Measurements from ENCODE around the gene ABAT. TPM values are rescaled to one million over a fixed set of nuclear protein-coding genes. Genes with fewer than 3 reads are reported as not detected.
"Not testable (repeated sequence)": the region's sequence is repeated elsewhere in the genome, so short reads cannot be mapped to it uniquely, and the experiment has no call there.

The ABAT gene
- total RNA-seq, 5 donors from 2014 or later (not counting 1 experiment from before 2014, with no cell fraction given), result 8.3 to 16.1 (median 11.7) TPM

- peaks cover 0 to 6% of the 10 kb centered on the region in 2 donors for H3K36me3 ChIP-seq (ENCODE audit: control insufficient read depth in 2 of 2, extremely low read depth in 1 of 2, insufficient read depth in 1 of 2, low read length in 1 of 2)
- no peaks in the 10 kb centered on the region for H3K4me1 ChIP-seq (ENCODE audit: control insufficient read depth in 1 of 2, extremely low read depth in 1 of 2, insufficient read depth in 2 of 2, low read length in 2 of 2)
- no peak overlapping the region for H3K27ac ChIP-seq (ENCODE audit: low read length)
- ChIA-PET POLR2A (no interaction called here), CTCF (no interaction called here)
- H3K27me3 ChIP-seq (replicated peaks in 1 of 2; ENCODE audit: control insufficient read depth in 2 of 2, extremely low read depth in 1 of 2, insufficient read depth in 2 of 2, low read length in 1 of 2), result no peaks in the 10 kb centered on the region
- no peak overlapping the region for H3K27ac Mint-ChIP-seq
- H3K4me3 Mint-ChIP-seq, result no peak overlapping the region
- whole genome bisulfite sequencing (ENCODE audit: insufficient coverage), result no CpG with 5 or more reads among the region's 3 CpGs
- H3K9me3 ChIP-seq, result no peaks in the 10 kb centered on the region
- no peaks in the 10 kb centered on the region for H3K27me3 Mint-ChIP-seq
- H3K4me1 Mint-ChIP-seq, result no peaks in the 10 kb centered on the region
- no peaks in the 10 kb centered on the region for H3K9me3 Mint-ChIP-seq
- ATAC-seq (replicated peaks in 1 of 4) (no peak), DNase-seq (no peak)
- peaks cover 45% of the 10 kb centered on the region for H3K36me3 Mint-ChIP-seq
- H3K4me3 ChIP-seq (ENCODE audit: control insufficient read depth in 1 of 2, extremely low read depth in 1 of 2, low read length in 1 of 2), result no peak overlapping the region
Measured at GRCh38 chr16:8697965-8698364, 23.5 kb downstream of the ABAT start.

- Mint-ChIP-seq H3K4me1 (peaks cover 0 to 2% (median 0%) of the 10 kb centered on the region in 3 donors), H3K9me3 (no peaks in the 10 kb centered on the region), H3K27ac (no peak overlapping the region), H3K36me3 (peaks cover 24% of the 10 kb centered on the region), H3K27me3 (no peaks in the 10 kb centered on the region), H3K4me3 (no peak overlapping the region)
- DNase-seq (no peak), ATAC-seq (replicated peaks in 1 of 4) (no peak)
- H3K27me3 ChIP-seq (replicated peaks in 1 of 2; ENCODE audit: control insufficient read depth in 2 of 2, extremely low read depth in 1 of 2, insufficient read depth in 2 of 2, low read length in 1 of 2), result no peaks in the 10 kb centered on the region
- no CpG with 5 or more reads among the region's 2 CpGs for WGBS (ENCODE audit: insufficient coverage)
- peaks cover 0 to 2% of the 10 kb centered on the region in 2 donors for H3K36me3 ChIP-seq (ENCODE audit: control insufficient read depth in 2 of 2, extremely low read depth in 1 of 2, insufficient read depth in 1 of 2, low read length in 1 of 2)
- no peak overlapping the region for H3K4me3 ChIP-seq (ENCODE audit: control insufficient read depth in 1 of 2, extremely low read depth in 1 of 2, low read length in 1 of 2)
- CTCF ChIA-PET, result no interaction called here
- H3K27ac ChIP-seq (ENCODE audit: low read length), result no peak overlapping the region
- POLR2A ChIA-PET, result no interaction called here
- no peaks in the 10 kb centered on the region for H3K4me1 ChIP-seq (ENCODE audit: control insufficient read depth in 1 of 2, extremely low read depth in 1 of 2, insufficient read depth in 2 of 2, low read length in 2 of 2)
- no peaks in the 10 kb centered on the region for H3K9me3 ChIP-seq
Measured at GRCh38 chr16:8703693-8704092, 29.3 kb downstream of the ABAT start.

DNA sequence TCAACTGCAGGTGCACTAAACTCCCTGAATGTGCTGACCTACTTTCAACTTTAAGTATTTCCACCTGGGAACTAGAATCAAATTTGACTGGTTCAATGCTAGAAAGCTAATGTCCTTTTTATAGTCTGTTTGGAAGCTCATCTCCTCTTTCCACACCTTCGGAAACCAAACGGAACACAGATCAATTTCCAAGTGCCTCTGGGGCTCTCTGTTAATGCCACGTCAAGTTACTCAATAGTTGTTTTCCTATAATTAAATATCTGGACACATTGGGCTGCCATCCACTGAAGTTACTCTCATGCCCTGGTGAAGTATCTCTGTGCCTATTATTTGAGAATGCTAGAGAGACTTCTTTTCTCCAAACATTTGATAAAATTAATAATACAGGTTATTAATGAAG is 29.7 kb downstream of the ABAT start:
- Mint-ChIP-seq H3K9me3 (no peaks in the 10 kb centered on the region), H3K27me3 (no peaks in the 10 kb centered on the region), H3K27ac (no peak overlapping the region), H3K4me1 (peaks cover 0 to 2% (median 0%) of the 10 kb centered on the region in 3 donors), H3K36me3 (peaks cover 21% of the 10 kb centered on the region), H3K4me3 (no peak overlapping the region)
- H3K27ac ChIP-seq (ENCODE audit: low read length), result no peak overlapping the region
- 90% methylated on average over 2 of the region's 3 CpGs for WGBS (ENCODE audit: insufficient coverage)
- POLR2A ChIA-PET, result interaction anchor here in 1 of 2 donors (0.5 kb wide), 1 partner anchor 318 kb away, joined by 3 read pairs; no protein-coding TSS in a partner anchor
- no peaks in the 10 kb centered on the region for H3K4me1 ChIP-seq (ENCODE audit: control insufficient read depth in 1 of 2, extremely low read depth in 1 of 2, insufficient read depth in 2 of 2, low read length in 2 of 2)
- CTCF ChIA-PET, result no interaction called here
- peaks cover 0 to 2% of the 10 kb centered on the region in 2 donors for H3K36me3 ChIP-seq (ENCODE audit: control insufficient read depth in 2 of 2, extremely low read depth in 1 of 2, insufficient read depth in 1 of 2, low read length in 1 of 2)
- no peaks in the 10 kb centered on the region for H3K27me3 ChIP-seq (replicated peaks in 1 of 2; ENCODE audit: control insufficient read depth in 2 of 2, extremely low read depth in 1 of 2, insufficient read depth in 2 of 2, low read length in 1 of 2)
- DNase-seq (no peak), ATAC-seq (replicated peaks in 1 of 4) (no peak)
- no peak overlapping the region for H3K4me3 ChIP-seq (ENCODE audit: control insufficient read depth in 1 of 2, extremely low read depth in 1 of 2, low read length in 1 of 2)
- H3K9me3 ChIP-seq, result no peaks in the 10 kb centered on the region

DNA sequence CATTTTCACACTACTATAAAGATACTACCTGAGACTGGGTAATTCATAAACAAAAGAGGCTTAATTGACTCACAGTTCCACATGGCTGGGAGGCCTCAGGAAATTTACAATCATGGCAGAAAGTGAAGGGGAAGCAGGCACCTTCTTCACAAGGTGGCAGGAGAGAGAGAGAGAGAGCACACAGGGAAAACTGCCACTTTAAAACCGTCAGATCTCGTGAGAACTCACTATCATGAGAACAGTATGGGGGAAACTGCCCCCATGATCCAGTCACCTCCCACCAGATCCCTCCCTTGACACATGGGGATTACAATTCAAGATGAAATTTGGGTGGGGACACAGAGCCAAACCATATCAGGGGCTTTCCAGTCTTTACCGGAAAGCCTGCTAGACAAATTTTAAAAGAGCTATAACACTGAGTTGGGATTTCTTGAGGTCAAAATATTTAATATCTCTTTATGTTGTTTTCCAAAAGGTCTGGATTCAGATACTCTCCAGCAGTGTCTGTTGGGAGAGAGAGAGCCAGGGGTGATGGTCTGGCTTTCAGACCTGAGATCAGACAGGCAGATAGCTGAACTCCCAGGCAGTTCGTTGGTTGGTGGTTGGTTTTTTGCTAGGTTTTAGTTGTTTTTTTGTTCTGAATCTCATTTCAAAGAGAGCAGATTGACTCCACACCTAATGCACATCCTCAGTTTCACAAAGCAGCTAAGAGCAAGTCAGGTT is 30.8 kb downstream of the ABAT start:
- H3K4me3 Mint-ChIP-seq; ATAC-seq (replicated peaks in 1 of 4); H3K36me3 ChIP-seq (ENCODE audit: control insufficient read depth in 2 of 2, extremely low read depth in 1 of 2, insufficient read depth in 1 of 2, low read length in 1 of 2); H3K4me1 ChIP-seq (ENCODE audit: control insufficient read depth in 1 of 2, extremely low read depth in 1 of 2, insufficient read depth in 2 of 2, low read length in 2 of 2); DNase-seq; H3K4me3 ChIP-seq (ENCODE audit: control insufficient read depth in 1 of 2, extremely low read depth in 1 of 2, low read length in 1 of 2); POLR2A ChIA-PET; H3K9me3 ChIP-seq; H3K9me3 Mint-ChIP-seq; H3K27ac Mint-ChIP-seq; H3K27me3 ChIP-seq (replicated peaks in 1 of 2; ENCODE audit: control insufficient read depth in 2 of 2, extremely low read depth in 1 of 2, insufficient read depth in 2 of 2, low read length in 1 of 2); H3K27ac ChIP-seq (ENCODE audit: low read length); H3K27me3 Mint-ChIP-seq; H3K4me1 Mint-ChIP-seq; CTCF ChIA-PET: not testable (repeated sequence)
- peaks cover 18% of the 10 kb centered on the region for H3K36me3 Mint-ChIP-seq
- no CpG with 5 or more reads among the region's 4 CpGs for WGBS (ENCODE audit: insufficient coverage)

DNA sequence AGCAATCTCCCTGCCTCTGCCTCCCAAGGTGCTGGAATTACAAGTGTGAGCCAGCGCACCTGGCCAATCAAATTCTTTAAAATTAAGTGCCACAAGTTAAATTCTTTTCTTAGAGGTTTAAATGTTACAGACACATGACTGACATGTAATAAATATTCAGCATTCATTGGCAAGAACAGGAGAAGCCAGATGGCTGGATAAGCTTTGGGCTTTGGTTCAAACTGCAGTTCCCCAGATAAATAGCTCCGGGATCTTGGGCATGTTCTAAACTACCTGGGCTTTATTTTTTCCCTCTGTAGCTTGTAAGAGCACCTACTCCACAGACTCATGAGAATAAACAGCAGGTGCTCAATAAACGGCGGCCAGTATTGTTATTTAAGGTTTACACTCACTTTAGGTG is 34.1 kb downstream of the ABAT start:
- CTCF ChIA-PET, result no interaction called here
- Mint-ChIP-seq H3K9me3 (no peaks in the 10 kb centered on the region), H3K4me3 (no peak overlapping the region)

DNA sequence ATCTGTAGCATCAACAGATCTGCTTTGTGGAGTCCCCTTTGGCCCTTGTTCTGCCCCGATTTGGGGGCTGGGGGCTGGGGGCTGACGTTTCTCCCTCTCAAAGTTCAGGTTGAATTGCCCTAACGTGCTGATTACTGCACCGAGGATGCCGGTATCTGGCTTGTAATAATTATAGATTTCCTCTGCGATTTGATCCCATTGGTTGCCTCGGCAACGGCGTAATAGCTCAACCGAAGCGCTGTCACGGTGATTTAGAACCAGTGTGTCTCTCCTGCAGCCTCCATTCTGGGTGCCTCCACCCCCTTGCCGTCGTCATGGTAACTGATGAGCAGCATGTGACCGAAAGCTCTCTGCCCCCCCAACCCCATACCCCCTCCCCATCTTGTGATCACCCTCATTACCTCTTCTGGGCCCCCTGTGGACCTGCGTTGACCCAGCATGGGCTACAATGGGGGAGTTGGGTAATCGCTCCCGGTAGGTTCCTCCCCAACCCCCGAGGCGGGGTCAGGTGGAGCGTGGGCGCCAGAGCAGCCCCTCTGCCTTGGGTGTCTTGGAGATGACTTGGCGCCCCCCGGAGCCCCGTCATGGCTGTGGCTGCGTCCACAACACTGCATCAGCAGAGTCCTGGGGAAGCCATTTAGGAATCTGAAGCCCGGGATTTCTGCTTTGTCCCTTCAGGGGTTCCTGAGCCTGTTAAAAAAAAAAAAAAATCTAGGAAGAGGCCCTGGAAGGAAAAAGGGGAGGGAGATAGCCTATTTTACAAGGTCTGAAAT is 38.4 kb downstream of the ABAT start:
- no peak for DNase-seq
- Mint-ChIP-seq H3K4me3 (no peak overlapping the region), H3K9me3 (no peaks in the 10 kb centered on the region), H3K27me3 (no peaks in the 10 kb centered on the region), H3K36me3 (peaks cover 37% of the 10 kb centered on the region), H3K27ac (no peak overlapping the region), H3K4me1 (no peaks in the 10 kb centered on the region)
- ATAC-seq (replicated peaks in 1 of 4), result no peak
- Histone ChIP-seq H3K27ac (ENCODE audit: low read length) (no peak overlapping the region), H3K36me3 (ENCODE audit: control insufficient read depth in 2 of 2, extremely low read depth in 1 of 2, insufficient read depth in 1 of 2, low read length in 1 of 2) (peaks cover 0 to 9% of the 10 kb centered on the region in 2 donors), H3K27me3 (replicated peaks in 1 of 2; ENCODE audit: control insufficient read depth in 2 of 2, extremely low read depth in 1 of 2, insufficient read depth in 2 of 2, low read length in 1 of 2) (no peaks in the 10 kb centered on the region), H3K9me3 (no peaks in the 10 kb centered on the region), H3K4me1 (ENCODE audit: control insufficient read depth in 1 of 2, extremely low read depth in 1 of 2, insufficient read depth in 2 of 2, low read length in 2 of 2) (no peaks in the 10 kb centered on the region), H3K4me3 (ENCODE audit: control insufficient read depth in 1 of 2, extremely low read depth in 1 of 2, low read length in 1 of 2) (no peak overlapping the region)
- 58% methylated on average over 25 of the region's 27 CpGs for WGBS (ENCODE audit: insufficient coverage)
- ChIA-PET CTCF (interaction anchor here in 1 of 2 donors (0.6 kb wide), 1 partner anchor 37 kb away, joined by 3 read pairs; no protein-coding TSS in a partner anchor), POLR2A (no interaction called here)

More for the DNA sequence above, 34.1 kb downstream of the ABAT start:
- ATAC-seq (replicated peaks in 1 of 4) (no peak), DNase-seq (no peak)
- Histone ChIP-seq H3K27ac (ENCODE audit: low read length) (no peak overlapping the region), H3K27me3 (replicated peaks in 1 of 2; ENCODE audit: control insufficient read depth in 2 of 2, extremely low read depth in 1 of 2, insufficient read depth in 2 of 2, low read length in 1 of 2) (no peaks in the 10 kb centered on the region), H3K4me3 (ENCODE audit: control insufficient read depth in 1 of 2, extremely low read depth in 1 of 2, low read length in 1 of 2) (no peak overlapping the region), H3K9me3 (no peaks in the 10 kb centered on the region), H3K4me1 (ENCODE audit: control insufficient read depth in 1 of 2, extremely low read depth in 1 of 2, insufficient read depth in 2 of 2, low read length in 2 of 2) (no peaks in the 10 kb centered on the region), H3K36me3 (ENCODE audit: control insufficient read depth in 2 of 2, extremely low read depth in 1 of 2, insufficient read depth in 1 of 2, low read length in 1 of 2) (no peaks in the 10 kb centered on the region)
- POLR2A ChIA-PET, result no interaction called here
- WGBS (ENCODE audit: insufficient coverage), result no CpG with 5 or more reads among the region's 4 CpGs
- H3K27me3 Mint-ChIP-seq, result no peaks in the 10 kb centered on the region
- peaks cover 0 to 2% (median 0%) of the 10 kb centered on the region in 3 donors for H3K4me1 Mint-ChIP-seq
- peaks cover 9% of the 10 kb centered on the region for H3K36me3 Mint-ChIP-seq
- H3K27ac Mint-ChIP-seq, result no peak overlapping the region

Data from T-cell (primary cell).